Sigmoid colon (tissue), 7 donors: ENCODE data around the gene FBXO2. TPM values are rescaled to one million over a fixed set of nuclear protein-coding genes. Genes with fewer than 3 reads are reported as not detected.

Source experiments
- DNase-seq: peaks from one replicate; pipeline ENCODE4 v3.0.0-alpha.2; 2019
- H3K27ac ChIP-seq, 4 donors: fragments of 200-600 bp; sonication (generic); one replicate each; pipeline ENCODE4 v1.5.1; 2016 to 2019; ENCODE audit warnings: mild to moderate bottlenecking in 1 of 4
- H3K27me3 ChIP-seq, 3 donors: fragments of 200-600 bp; sonication (generic); one replicate each; pipeline ENCODE4 v1.5.1; 2019; ENCODE audit warnings: mild to moderate bottlenecking in 1 of 3
- H3K36me3 ChIP-seq, 4 donors: fragments of 200-600 bp; sonication (generic); one replicate each; pipeline ENCODE4 v1.5.1; 2016 to 2019
- H3K4me1 ChIP-seq, 4 donors: fragments of 200-600 bp; sonication (generic); one replicate each; pipeline ENCODE4 v1.5.1; 2017 to 2019
- H3K4me3 ChIP-seq, 4 donors: fragments of 200-600 bp; sonication (generic); one replicate each; pipeline ENCODE4 v1.5.1; 2017 to 2019; ENCODE audit warnings: mild to moderate bottlenecking in 2 of 4, moderate library complexity in 1 of 4
- H3K9me3 ChIP-seq, 4 donors: fragments of 200-600 bp in 3 of 4; sonication (generic) in 3 of 4; one replicate each; pipeline versions ENCODE4 v1.5.1 to v1.6.1; 2013 to 2019
- EP300 ChIP-seq, 4 donors: sonication (generic); formaldehyde crosslinking; IDR thresholded peaks; one replicate each; pipeline ENCODE4 v1.6.1; 2017; ENCODE audit warnings: antibody characterized with exemption in 4 of 4
- POLR2A ChIP-seq, 2 donors: fragments of 450-650 bp; IDR thresholded peaks; one replicate each; pipeline ENCODE4 v1.6.1; 2016; ENCODE audit warnings: antibody characterized with exemption in 2 of 2, mild to moderate bottlenecking in 2 of 2, moderate library complexity in 2 of 2
- POLR2AphosphoS5 ChIP-seq, 4 donors: sonication (generic); formaldehyde crosslinking; IDR thresholded peaks; one replicate each; pipeline ENCODE4 v1.6.1; 2017; ENCODE audit warnings: antibody characterized with exemption in 4 of 4
- WGBS, 2 donors: extraction: QIAGEN DNeasy Blood & Tissue Kit; methylation state at CpG; one replicate each; pipeline ENCODE4 v1.1.7; 2013; 5-methylcytosine and 5-hydroxymethylcytosine counted together
- intact Hi-C: fragments of 100-400 bp; cut with DNase I; formaldehyde crosslinking; loops from one replicate; pipeline ENCODE4 v1.15.1; 2023
- polyA plus RNA-seq, 3 donors: library from polyadenylated mRNA; stranded (reverse); fragments of 200-250 nt; gene quantifications; one replicate each; pipeline ENCODE4 v1.2.3, GENCODE V29; 2013
- total RNA-seq, 4 donors: library from RNA; depleted of rRNA; stranded (reverse); fragments of >200 nt; gene quantifications; one replicate each; pipeline ENCODE4 v1.1.0, GENCODE V29; 2016
- TF ChIP-seq, protein P1 (sequence below), 4 experiments: fragments of 450-650 bp in 3 of 4; fragments of 200-600 bp in 1 of 4; IDR thresholded peaks; one replicate each; pipeline ENCODE4 v1.5.1; 2016 to 2019; ENCODE audit warnings: antibody characterized with exemption in 4 of 4, mild to moderate bottlenecking in 3 of 4, moderate library complexity in 2 of 4
- donor health status: healthy with polysubstance abuse.
- donor health status: Bipolar disorder and iron deficiency.
- donor health status: healthy.

Gene FBXO2
- total and polyA plus RNA-seq, 7 donors = 1.2 to 9.7 (median 3.9) TPM; not detected in 1

DNA sequence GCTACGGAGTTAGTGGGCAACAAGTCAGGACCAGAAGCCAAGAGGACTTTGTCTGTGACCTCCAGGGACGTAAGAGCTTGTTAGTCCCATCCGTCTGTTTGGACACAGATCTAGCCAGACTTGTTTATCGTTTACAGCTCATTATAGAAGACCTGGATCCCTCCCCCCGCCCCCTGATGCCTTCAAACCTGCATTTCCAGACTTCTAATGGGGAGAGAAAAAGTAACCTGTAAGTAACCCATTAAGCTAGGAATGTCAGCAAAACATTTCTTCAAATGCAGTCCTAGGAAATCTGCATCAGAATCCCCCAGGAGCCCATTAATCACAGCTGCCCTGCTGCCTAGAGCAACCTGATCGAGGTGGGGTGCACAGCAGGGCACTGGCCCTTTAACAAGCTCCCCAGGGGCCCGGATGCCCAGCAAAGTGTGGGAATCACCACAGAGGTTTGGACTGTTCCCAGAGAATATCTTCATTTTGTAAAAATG, 28.1 kb upstream of the FBXO2 start:
- 18 to 56% methylated on average over 7 of the region's 7 CpGs for WGBS, 2 donors
- Histone ChIP-seq H3K27me3 (no peaks in the 10 kb centered on the region), H3K27ac (no peak overlapping the region), H3K36me3 (peaks cover 0 to 2% (median under 1%) of the 10 kb centered on the region in 4 donors), H3K9me3 (no peaks in the 10 kb centered on the region), H3K4me3 (no peak overlapping the region), H3K4me1 (peaks cover 0 to 16% (median 12%) of the 10 kb centered on the region in 4 donors)
- no peak for DNase-seq
- intact Hi-C loops = no loop called here
- no peak for TF ChIP-seq POLR2AphosphoS5 (IDR thresholded peaks at IDR 0.05)
- no peak for TF ChIP-seq POLR2A (IDR thresholded peaks at IDR 0.05)
- TF ChIP-seq EP300 (IDR thresholded peaks at IDR 0.05) = no peak
- TF ChIP-seq, protein P1, sequence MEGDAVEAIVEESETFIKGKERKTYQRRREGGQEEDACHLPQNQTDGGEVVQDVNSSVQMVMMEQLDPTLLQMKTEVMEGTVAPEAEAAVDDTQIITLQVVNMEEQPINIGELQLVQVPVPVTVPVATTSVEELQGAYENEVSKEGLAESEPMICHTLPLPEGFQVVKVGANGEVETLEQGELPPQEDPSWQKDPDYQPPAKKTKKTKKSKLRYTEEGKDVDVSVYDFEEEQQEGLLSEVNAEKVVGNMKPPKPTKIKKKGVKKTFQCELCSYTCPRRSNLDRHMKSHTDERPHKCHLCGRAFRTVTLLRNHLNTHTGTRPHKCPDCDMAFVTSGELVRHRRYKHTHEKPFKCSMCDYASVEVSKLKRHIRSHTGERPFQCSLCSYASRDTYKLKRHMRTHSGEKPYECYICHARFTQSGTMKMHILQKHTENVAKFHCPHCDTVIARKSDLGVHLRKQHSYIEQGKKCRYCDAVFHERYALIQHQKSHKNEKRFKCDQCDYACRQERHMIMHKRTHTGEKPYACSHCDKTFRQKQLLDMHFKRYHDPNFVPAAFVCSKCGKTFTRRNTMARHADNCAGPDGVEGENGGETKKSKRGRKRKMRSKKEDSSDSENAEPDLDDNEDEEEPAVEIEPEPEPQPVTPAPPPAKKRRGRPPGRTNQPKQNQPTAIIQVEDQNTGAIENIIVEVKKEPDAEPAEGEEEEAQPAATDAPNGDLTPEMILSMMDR (IDR thresholded peaks at IDR 0.05) = no peak

DNA sequence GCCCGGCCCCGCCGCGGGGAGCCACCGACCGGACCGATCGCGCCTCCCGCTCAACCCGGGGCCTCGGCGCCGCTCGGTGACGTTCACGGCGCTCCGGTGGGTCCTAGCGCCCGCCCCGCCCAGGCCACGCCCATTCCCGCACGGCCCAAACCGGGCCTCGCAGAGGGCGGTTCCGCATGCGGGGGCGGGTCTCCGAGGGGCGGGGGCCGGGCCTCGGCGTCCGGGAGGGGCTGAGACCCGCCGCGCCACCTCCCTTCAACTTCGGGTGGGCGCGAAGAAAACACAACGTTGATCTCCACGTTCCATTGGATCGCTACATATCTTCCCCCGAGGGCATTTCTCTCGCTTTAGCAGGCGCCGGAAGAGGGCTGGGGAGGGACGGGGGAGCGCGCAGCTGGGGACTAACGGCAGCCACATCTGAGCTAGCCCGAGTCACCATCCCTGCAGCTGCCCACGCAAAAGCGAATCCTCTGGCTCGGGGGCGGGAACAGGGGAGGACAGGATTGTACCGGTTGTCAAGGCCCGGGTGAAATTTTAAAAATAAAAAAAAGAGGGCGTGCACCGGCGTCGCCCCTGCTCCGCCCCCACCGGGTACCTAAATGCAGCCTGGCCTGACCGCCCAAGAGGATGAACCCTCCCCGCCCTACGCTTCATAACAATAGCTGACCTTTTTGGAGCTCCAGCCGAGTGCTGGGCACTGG, 27.0 kb upstream of the FBXO2 start, which contains the start of gene MAD2L2:
MAD2L2 (minus strand) TSS at position 78 of the 701 bp plus-strand sequence. CDS start 547 bp downstream, outside the sequence.
- peak within 1 kb of the TSS; percentile 79 to 98 (median 94) for H3K4me3 ChIP-seq
- peaks cover 0 to 16% (median 12%) of the 10 kb centered on the region in 4 donors for H3K4me1 ChIP-seq
- H3K9me3 ChIP-seq = no peaks in the 10 kb centered on the region
- WGBS, 2 donors = 1% methylated on average over 71 of the region's 71 CpGs
- peaks cover 0 to 12% (median 7%) of the 10 kb centered on the region in 4 donors for H3K36me3 ChIP-seq
- intact Hi-C loops = loop anchor here (2.0 kb wide), 1 partner anchor 16 kb away; the partner anchor contains the start of gene FBXO6
- H3K27me3 ChIP-seq = no peaks in the 10 kb centered on the region
- TF ChIP-seq, protein P1 (IDR thresholded peaks at IDR 0.05) = no peak
- TF ChIP-seq EP300 (IDR thresholded peaks at IDR 0.05) (no peak), POLR2AphosphoS5 (IDR thresholded peaks at IDR 0.05) (peak; percentile 75 to 89 (median 83)), POLR2A (IDR thresholded peaks at IDR 0.05) (peak in 1 of 2 donors; percentile 16)
- H3K27ac ChIP-seq = peak within 1 kb of the TSS; percentile 88 to 92 (median 88)
- peak; percentile 93 for DNase-seq

DNA sequence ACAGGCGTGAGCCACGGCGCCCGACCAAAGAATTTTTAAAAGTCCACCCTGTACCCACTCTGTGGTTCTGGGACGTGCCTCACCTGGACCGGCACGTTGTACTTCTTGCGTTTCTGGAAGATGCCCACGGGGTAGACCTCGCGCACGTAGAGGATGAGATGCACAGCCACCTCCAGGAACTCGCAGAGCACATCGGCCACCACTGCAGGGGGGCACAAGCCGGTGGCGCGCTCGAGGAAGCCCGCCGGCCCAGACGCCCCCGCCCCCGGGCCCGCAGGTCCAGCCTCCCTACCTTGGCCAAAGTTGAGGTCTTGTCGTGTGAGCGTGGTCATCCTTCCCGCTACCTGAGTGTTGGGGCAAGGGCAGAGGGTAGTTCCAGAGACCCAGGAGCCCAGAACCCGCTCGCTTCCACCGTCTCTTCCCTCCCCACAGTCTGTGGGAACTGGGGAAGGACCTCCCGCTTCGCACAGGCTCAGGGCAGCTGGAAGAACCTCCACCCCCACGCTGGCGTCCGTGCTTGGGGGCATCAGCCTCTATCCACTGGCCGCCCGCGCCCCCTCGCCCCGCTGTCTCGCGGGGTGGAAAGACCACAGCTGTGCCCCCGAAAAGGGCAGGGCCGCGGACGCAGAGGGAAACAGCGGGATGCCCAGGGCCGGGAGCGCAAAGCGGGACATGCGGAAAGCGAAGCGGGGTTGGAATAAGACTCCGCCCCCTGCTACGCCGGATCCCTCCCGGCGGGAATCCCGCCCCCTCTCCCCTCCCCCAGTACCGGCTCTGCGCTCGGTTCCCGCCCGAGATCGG, 26.2 kb upstream of the FBXO2 start:
- peak; percentile 71 for DNase-seq
- H3K4me1 ChIP-seq = peaks cover 0 to 16% (median 12%) of the 10 kb centered on the region in 4 donors
- WGBS, 2 donors = 9 to 10% methylated on average over 65 of the region's 65 CpGs
- no peaks in the 10 kb centered on the region for H3K9me3 ChIP-seq
- TF ChIP-seq POLR2AphosphoS5 (IDR thresholded peaks at IDR 0.05) (no peak), EP300 (IDR thresholded peaks at IDR 0.05) (no peak), POLR2A (IDR thresholded peaks at IDR 0.05) (no peak)
- TF ChIP-seq, protein P1 (IDR thresholded peaks at IDR 0.05) = no peak
- H3K27me3 ChIP-seq = no peaks in the 10 kb centered on the region
- peak overlapping the region; percentile 79 to 98 (median 94) for H3K4me3 ChIP-seq
- intact Hi-C loops = loop anchor here (1.0 to 2.0 kb wide), 2 partner anchors 16 to 39 kb away; partner anchors contain the start of gene FBXO6
- H3K27ac ChIP-seq = peak overlapping the region; percentile 88 to 92 (median 88)
- peaks cover 0 to 20% (median 7%) of the 10 kb centered on the region in 4 donors for H3K36me3 ChIP-seq

DNA sequence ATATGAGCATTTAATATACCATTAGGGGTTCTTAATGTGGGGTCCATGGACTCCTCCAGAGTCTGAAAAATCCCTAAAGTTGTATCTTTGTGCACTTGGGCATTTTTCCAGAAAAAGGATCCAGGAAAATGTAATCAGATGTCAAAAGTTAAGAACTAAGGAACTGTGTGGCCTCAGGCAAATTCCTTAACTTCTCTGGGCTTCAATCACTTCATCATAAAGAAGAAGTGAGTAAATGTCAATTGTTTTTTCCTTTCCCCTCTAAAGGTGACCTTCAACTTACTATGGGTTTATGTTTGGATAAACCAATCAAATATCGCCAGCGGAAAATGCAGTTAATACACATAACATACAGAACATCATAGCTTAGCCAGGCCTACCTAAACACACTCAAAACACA, 24.2 kb upstream of the FBXO2 start:
- no peak for DNase-seq
- Histone ChIP-seq H3K27me3 (no peaks in the 10 kb centered on the region), H3K4me1 (peaks cover 0 to 16% (median 12%) of the 10 kb centered on the region in 4 donors), H3K36me3 (peaks cover 9 to 40% (median 17%) of the 10 kb centered on the region in 4 donors), H3K27ac (no peak overlapping the region), H3K9me3 (no peaks in the 10 kb centered on the region), H3K4me3 (no peak overlapping the region)
- TF ChIP-seq, protein P1 (IDR thresholded peaks at IDR 0.05) = no peak
- TF ChIP-seq EP300 (IDR thresholded peaks at IDR 0.05) = no peak
- TF ChIP-seq POLR2AphosphoS5 (IDR thresholded peaks at IDR 0.05) = no peak
- no peak for TF ChIP-seq POLR2A (IDR thresholded peaks at IDR 0.05)
- WGBS, 2 donors = 96 to 99% methylated on average over 2 of the region's 2 CpGs
- intact Hi-C loops = no loop called here
